ENCODE results near the gene BBS1. TPM values are rescaled to one million over a fixed set of nuclear protein-coding genes. Genes with fewer than 3 reads are reported as not detected.

BBS1 gene
- total RNA-seq, 1 experiment from 2014 or later: 47.1 TPM

DNA sequence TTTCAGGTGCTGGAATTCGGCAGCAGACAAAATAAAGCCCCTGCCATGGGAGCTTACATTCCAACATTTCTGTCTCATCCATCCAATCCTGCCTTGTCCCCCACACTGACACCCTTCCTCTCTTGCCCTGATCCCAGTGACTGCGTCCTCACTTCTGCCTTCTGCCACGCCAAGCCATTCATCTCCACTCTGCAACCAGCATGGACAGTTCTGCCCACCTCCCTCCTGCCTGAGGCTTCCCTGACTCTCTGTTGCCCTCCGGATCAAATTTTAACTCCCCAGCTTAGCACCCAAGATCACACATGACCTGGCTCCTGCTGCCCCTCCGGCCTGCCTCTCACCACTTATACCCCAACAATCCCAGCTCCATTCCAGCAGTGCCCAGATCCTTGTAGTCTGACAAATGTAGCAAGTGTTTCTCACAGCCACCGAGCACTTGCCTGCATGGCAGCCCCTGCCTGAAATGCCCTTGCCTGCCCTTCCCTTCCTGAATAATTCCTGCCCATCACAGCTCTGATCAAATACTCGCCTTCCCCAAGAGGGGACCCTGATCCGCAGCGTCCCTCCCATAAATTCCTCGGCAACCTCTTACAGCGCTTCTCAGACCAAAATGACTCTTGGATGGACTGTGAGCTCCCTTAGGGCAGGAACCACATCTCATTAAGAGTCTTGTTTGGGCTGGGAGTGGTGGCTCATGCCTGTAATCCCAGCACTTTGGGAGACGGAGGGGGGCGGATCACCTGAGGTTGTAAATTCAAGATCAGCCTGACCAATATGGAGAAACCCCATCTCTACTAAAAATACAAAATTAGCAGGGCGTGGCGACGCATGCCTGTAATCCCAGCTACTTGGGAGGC, 38.6 kb downstream of the BBS1 start:
- peaks cover 30% of the 10 kb centered on the region for H3K4me1 ChIP-seq
- H3K9me3 ChIP-seq: no peaks in the 10 kb centered on the region
- ChIA-PET CTCF (interaction anchor here (1.0 to 1.5 kb wide), 2 partner anchors 44 to 129 kb away, joined by 4 to 5 read pairs; partner anchors contain the start of genes CCDC87 and RBM4B), POLR2A (interaction anchor here (0.7 to 1.3 kb wide), 2 partner anchors 61 to 67 kb away, joined by 3 to 14 read pairs; no protein-coding TSS in a partner anchor)
- H3K9me3 Mint-ChIP-seq (ENCODE audit: unreplicated experiment): no peaks in the 10 kb centered on the region
- no peak overlapping the region for H3K27ac Mint-ChIP-seq (ENCODE audit: unreplicated experiment)
- no peak for DNase-seq
- no peaks in the 10 kb centered on the region for H3K36me3 ChIP-seq (ENCODE audit: control insufficient read depth, insufficient read depth, low read length)
- peaks cover 15% of the 10 kb centered on the region for H3K4me1 Mint-ChIP-seq (ENCODE audit: low read depth, unreplicated experiment)
- no TSS peak for BruUV-seq (replicated peaks)
- no peaks in the 10 kb centered on the region for H3K27me3 Mint-ChIP-seq (ENCODE audit: insufficient read depth, unreplicated experiment)
- intact Hi-C loops (cut with micrococcal nuclease; ENCODE audit: unreplicated experiment): loop anchor here (5.0 kb wide), 2 partner anchors 43 to 68 kb away; partner anchors contain the start of genes CCDC87, CCS and RBM14
- H3K4me3 ChIP-seq (ENCODE audit: low read depth, low read length): no peak overlapping the region
- TF ChIP-seq, protein P1, sequence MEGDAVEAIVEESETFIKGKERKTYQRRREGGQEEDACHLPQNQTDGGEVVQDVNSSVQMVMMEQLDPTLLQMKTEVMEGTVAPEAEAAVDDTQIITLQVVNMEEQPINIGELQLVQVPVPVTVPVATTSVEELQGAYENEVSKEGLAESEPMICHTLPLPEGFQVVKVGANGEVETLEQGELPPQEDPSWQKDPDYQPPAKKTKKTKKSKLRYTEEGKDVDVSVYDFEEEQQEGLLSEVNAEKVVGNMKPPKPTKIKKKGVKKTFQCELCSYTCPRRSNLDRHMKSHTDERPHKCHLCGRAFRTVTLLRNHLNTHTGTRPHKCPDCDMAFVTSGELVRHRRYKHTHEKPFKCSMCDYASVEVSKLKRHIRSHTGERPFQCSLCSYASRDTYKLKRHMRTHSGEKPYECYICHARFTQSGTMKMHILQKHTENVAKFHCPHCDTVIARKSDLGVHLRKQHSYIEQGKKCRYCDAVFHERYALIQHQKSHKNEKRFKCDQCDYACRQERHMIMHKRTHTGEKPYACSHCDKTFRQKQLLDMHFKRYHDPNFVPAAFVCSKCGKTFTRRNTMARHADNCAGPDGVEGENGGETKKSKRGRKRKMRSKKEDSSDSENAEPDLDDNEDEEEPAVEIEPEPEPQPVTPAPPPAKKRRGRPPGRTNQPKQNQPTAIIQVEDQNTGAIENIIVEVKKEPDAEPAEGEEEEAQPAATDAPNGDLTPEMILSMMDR (IDR thresholded peaks at IDR 0.05; ENCODE audit: insufficient read depth in 1 of 2, low read depth in 1 of 2, low read length in 1 of 2, severe bottlenecking in 1 of 2, unreplicated experiment in 1 of 2): no peak
- no peak overlapping the region for H3K4me3 Mint-ChIP-seq (ENCODE audit: unreplicated experiment)
- no peaks in the 10 kb centered on the region for H3K36me3 Mint-ChIP-seq (ENCODE audit: insufficient read depth, unreplicated experiment)
- no peaks in the 10 kb centered on the region for H3K27me3 ChIP-seq (replicated peaks; ENCODE audit: control insufficient read depth, insufficient read depth, low read length)

DNA sequence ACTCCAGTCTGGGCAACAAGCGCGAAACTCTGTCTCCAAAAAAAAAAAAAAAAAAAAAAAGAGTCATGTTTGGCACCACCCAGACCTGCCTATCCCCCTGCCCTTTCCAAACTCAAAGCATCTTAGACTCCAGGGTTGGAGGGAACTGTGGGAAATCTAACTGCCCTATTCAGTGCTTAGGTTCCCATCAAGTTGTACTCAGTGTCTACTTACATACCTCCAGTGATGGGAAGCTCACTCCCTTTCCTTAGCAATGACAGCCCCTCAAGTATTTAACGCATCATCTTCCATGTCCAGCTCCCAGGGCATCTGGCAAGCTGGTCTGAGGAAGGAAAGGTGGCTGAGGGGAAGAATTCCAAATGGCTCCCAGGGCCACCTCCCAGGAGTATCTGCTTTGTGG, 39.3 kb downstream of the BBS1 start:
- peaks cover 29% of the 10 kb centered on the region for H3K4me1 ChIP-seq
- H3K36me3 Mint-ChIP-seq (ENCODE audit: insufficient read depth, unreplicated experiment): no peaks in the 10 kb centered on the region
- H3K9me3 Mint-ChIP-seq (ENCODE audit: unreplicated experiment): no peaks in the 10 kb centered on the region
- H3K4me1 Mint-ChIP-seq (ENCODE audit: low read depth, unreplicated experiment): peaks cover 15% of the 10 kb centered on the region
- no peak for DNase-seq
- H3K36me3 ChIP-seq (ENCODE audit: control insufficient read depth, insufficient read depth, low read length): no peaks in the 10 kb centered on the region
- ChIA-PET CTCF (interaction anchor here (1.0 to 1.5 kb wide), 2 partner anchors 43 to 128 kb away, joined by 4 to 5 read pairs; partner anchors contain the start of genes CCDC87 and RBM4B), POLR2A (interaction anchor here (0.7 to 1.3 kb wide), 2 partner anchors 60 to 66 kb away, joined by 3 to 14 read pairs; no protein-coding TSS in a partner anchor)
- intact Hi-C loops (cut with micrococcal nuclease; ENCODE audit: unreplicated experiment): loop anchor here (5.0 kb wide), 2 partner anchors 43 to 68 kb away; partner anchors contain the start of genes CCDC87, CCS and RBM14
- TF ChIP-seq, protein P1 (IDR thresholded peaks at IDR 0.05; ENCODE audit: insufficient read depth in 1 of 2, low read depth in 1 of 2, low read length in 1 of 2, severe bottlenecking in 1 of 2, unreplicated experiment in 1 of 2): no peak
- H3K9me3 ChIP-seq: no peaks in the 10 kb centered on the region
- H3K4me3 ChIP-seq (ENCODE audit: low read depth, low read length): no peak overlapping the region
- no peak overlapping the region for H3K4me3 Mint-ChIP-seq (ENCODE audit: unreplicated experiment)
- H3K27me3 Mint-ChIP-seq (ENCODE audit: insufficient read depth, unreplicated experiment): no peaks in the 10 kb centered on the region
- no TSS peak for BruUV-seq (replicated peaks)
- H3K27me3 ChIP-seq (replicated peaks; ENCODE audit: control insufficient read depth, insufficient read depth, low read length): no peaks in the 10 kb centered on the region
- no peak overlapping the region for H3K27ac Mint-ChIP-seq (ENCODE audit: unreplicated experiment)

DNA sequence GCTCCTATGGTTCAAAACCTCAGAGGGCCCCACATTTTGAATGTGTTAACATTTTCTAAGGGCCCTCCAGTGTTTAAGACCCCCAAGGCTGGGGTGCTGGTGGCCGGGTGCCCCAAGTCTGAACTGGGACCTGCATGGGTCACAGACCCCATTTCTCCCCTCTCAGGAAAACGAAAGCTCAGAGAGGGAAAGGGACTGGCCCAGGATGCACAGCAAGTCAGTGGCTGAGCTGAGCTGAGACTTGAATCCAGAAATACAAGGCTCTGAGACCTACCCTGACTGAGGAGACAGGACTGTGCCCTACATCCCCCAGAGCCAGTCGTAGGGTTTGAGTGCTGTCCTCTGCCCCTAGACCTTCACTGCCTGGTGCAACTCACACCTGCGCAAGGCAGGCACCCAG, 40.5 kb downstream of the BBS1 start:
- BruUV-seq (replicated peaks): no TSS peak
- Mint-ChIP-seq H3K4me3 (ENCODE audit: unreplicated experiment) (no peak overlapping the region), H3K27me3 (ENCODE audit: insufficient read depth, unreplicated experiment) (no peaks in the 10 kb centered on the region), H3K27ac (ENCODE audit: unreplicated experiment) (no peak overlapping the region), H3K36me3 (ENCODE audit: insufficient read depth, unreplicated experiment) (no peaks in the 10 kb centered on the region), H3K4me1 (ENCODE audit: low read depth, unreplicated experiment) (peaks cover 10% of the 10 kb centered on the region), H3K9me3 (ENCODE audit: unreplicated experiment) (no peaks in the 10 kb centered on the region)
- no peak for DNase-seq
- Histone ChIP-seq H3K4me1 (peaks cover 22% of the 10 kb centered on the region), H3K36me3 (ENCODE audit: control insufficient read depth, insufficient read depth, low read length) (no peaks in the 10 kb centered on the region), H3K9me3 (no peaks in the 10 kb centered on the region), H3K27me3 (replicated peaks; ENCODE audit: control insufficient read depth, insufficient read depth, low read length) (no peaks in the 10 kb centered on the region), H3K4me3 (ENCODE audit: low read depth, low read length) (no peak overlapping the region)
- ChIA-PET POLR2A (interaction anchor here (1.0 kb wide), 1 partner anchor 66 kb away, joined by 3 read pairs; the partner anchor contains the start of gene RBM14), CTCF (interaction anchor here (1.5 kb wide), 1 partner anchor 42 kb away, joined by 4 read pairs; the partner anchor contains the start of genes CCDC87 and CCS)
- TF ChIP-seq, protein P1 (IDR thresholded peaks at IDR 0.05; ENCODE audit: insufficient read depth in 1 of 2, low read depth in 1 of 2, low read length in 1 of 2, severe bottlenecking in 1 of 2, unreplicated experiment in 1 of 2): no peak
- intact Hi-C loops (cut with micrococcal nuclease; ENCODE audit: unreplicated experiment): no loop called here

Measured in Caco-2 (cell line).